NCI-H2227 (cell line): ENCODE results near the gene PPFIBP2.
A peak's percentile ranks its signal among the peaks of the same experiment; 100 is the strongest.

Experiments used
- DNase-seq: peaks from one replicate; lab custom pipeline; 2025; ENCODE audit not compliant: unreplicated experiment; lab: John Stamatoyannopoulos, UW

Gene PPFIBP2

DNA sequence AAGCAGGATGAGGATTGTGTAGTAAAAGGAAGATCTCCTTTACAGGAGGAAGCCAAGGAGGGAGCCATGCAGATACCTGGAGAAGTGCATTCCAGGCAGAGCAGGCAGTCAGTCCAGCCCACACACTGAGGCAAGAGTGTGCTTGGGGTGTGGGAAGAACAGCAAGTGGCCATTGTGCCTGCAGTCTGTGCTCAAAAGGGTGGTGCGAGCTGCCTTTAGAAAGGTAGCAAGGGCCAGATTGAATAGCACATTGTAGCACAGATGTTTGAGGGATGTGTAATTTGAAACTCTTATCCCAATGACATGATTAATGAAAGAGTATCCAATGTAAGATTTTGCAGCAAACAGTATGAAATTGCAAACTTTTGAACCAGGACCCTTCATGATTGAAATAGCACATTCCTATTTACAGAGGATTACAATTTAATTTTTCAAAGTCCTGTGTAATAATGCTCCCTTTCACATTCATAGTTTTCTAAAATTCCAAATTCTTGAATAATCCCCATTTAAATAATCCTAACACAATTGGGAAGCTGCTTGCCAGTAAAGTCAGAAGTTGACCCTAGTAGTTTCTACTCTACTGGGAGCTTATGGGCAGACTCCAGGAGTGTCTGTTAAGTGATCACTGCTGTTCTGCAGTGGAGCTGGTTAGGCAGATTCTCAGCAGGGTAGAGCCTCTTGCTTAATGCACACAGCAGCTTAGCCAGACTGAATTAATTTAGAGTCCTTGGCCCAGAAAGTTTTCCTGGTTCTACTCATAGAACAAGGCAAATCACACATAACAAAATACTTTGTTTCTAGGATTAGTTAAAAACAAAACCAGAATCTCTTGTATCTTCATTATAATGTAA, 81.4 kb downstream of the PPFIBP2 start:
- DNase-seq, result no peak

DNA sequence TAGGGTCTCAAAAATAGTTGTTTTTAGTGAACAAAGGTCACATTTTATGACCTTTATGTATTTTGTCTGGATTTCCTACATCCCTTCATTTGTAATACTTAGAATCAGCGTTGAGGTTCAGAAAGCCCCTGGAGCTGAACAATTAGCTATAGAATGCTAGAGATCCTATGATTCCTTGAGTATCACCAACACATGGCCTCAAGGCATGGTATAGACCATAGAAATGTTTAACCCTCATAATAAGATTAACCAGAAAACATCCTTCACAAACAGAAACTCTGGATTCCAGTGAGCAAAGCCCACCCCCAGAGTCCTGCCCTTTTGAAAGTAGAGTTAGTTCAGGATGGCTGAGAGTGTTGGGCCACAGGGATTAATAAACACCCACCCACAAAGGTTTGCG, 82.2 kb downstream of the PPFIBP2 start:
- DNase-seq, result no peak

- no peak for DNase-seq
These were observed 83.2 kb downstream of the PPFIBP2 start for GRCh38 chr11:7596975-7597391.

DNA sequence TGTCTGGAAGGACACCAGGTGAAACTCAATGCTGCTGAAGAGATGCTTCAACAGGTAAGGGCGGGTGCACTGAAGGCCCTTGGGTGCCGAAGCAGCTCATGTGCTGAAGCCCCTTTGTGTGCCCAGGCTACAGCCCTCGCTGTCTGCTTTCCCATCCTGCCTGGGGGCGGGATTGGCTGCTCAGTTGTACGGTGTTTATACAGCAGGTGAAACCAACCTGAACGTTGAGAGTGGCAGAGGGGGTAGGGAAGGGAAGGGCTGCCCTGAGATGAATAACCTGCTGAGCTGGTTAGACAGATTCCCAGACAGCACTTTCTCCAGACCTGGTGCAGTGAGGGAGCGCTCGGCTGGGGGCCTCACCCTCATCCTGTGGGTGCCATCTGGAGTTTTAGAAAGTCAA, 83.8 kb downstream of the PPFIBP2 start:
- DNase-seq, result no peak

- DNase-seq, result no peak
These were observed 85.4 kb downstream of the PPFIBP2 start for GRCh38 chr11:7599209-7599608.

DNA sequence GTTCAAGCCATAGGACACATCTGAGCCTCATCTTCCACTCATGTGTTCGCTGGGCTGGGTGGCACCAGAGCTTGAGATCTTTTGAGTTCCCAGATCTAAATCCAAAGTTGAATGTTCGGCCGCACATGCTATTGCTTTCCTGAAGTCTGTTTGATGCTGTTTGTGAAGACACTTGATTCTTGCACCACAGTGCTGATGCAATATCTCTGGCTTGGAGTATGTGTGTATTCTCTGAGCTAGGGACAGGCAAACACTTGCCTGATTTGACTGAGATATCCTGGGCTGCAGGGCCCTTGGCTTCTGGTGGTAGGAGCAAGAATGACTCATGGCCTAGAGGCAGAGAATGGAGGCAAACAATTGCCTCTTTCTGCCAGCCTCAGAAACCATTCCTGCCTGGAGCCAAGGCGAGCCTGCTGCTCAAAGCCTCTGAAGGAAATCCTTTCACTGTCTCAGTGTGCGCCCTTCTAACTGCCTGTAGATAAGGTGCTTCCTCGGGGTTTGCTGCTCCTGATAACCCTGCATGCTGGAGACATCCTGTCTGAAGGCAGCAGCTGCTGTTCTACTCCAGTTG, 86.5 kb downstream of the PPFIBP2 start:
- no peak for DNase-seq

DNA sequence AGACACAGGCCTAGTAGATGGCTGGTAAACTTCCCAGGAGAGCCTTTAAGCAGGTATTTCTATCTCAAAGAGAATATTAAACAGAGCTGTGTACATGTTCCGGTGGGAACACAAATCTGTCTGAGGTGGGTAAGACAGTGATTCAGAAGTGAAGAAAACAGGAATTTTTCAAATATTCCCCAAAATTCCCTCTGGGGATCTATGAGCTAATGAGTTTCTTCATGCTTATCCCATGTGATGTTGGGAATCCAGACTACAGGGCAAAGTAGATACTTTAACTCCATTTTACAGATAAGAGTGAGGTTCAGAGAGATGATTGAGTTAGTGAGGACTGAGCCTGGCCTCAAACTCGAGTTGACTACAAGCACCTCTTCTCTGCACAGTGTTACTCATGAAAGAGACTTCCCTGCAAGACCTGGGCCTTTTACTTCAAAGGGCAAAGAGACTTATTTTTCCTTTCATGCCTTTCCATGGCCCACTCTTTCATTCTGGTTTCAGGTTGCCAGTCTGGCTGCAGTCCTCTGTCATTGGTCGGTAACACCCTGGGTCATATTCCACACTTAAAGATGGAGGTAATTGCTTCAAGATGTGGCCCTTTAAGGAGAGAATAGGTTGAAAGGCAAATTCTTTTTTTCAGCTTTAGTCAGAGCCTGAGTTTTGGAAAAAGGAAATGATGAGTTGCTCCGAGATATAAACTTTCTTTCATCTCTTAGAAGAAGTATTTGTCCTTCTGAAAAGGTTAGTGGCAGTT, 89.4 kb downstream of the PPFIBP2 start:
- DNase-seq, result no peak

DNA sequence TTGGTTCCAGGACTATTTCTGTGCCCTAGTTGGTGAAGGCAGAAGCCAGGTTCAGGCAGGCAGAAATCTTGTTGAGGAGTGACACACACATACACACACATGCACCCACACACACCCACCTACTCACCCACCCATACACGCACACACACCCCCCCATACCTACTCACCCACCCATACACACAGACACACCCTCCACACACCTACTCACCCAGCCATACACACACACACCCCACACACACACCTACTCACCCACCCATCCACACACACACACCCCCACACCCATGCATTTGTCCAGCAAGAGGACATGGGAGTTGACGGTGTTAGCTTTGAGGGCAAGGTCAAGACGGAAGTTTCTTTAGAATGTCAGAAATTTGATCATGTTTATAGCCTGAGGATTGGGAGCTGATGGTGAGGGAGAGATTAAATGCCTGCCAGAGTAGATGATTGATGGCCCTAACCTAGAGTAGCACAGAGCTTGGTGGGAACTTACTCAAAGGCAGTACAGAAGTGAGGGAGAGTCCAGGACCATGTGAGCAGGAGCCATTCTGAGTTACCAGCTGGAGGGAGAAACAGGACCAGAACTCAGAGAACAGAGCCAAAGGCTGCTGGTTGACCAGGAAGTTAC, 90.6 kb downstream of the PPFIBP2 start:
- DNase-seq, result no peak

GRCh38 chr11:7605186-7605943, 91.6 kb downstream of the PPFIBP2 start:
- no peak for DNase-seq

GRCh38 chr11:7606496-7606895, 92.7 kb downstream of the PPFIBP2 start:
- DNase-seq, result no peak

DNA sequence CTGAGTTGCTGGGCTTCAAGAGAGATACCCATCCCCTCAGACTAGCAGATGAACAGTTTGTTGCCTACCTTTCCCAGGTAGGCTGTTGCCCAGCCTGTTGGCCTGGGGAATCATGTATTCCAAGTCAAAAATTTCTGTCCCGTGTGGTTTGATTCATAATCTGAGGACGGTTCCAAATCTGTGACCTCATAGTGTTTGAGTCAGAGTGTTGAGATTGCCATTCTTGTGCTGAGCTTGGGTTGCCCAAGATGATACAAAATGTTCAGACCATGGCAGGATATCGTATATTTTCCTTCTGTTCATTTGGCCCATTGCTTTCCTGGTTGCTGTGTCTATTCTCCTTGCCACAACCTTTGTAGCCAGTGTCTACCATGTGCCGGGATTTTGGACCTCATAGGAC, 95.2 kb downstream of the PPFIBP2 start:
- no peak for DNase-seq

- no peak for DNase-seq
These were observed 95.7 kb downstream of the PPFIBP2 start for GRCh38 chr11:7609521-7609920.

- no peak for DNase-seq
These were observed 96.6 kb downstream of the PPFIBP2 start for GRCh38 chr11:7610393-7610792.

DNA sequence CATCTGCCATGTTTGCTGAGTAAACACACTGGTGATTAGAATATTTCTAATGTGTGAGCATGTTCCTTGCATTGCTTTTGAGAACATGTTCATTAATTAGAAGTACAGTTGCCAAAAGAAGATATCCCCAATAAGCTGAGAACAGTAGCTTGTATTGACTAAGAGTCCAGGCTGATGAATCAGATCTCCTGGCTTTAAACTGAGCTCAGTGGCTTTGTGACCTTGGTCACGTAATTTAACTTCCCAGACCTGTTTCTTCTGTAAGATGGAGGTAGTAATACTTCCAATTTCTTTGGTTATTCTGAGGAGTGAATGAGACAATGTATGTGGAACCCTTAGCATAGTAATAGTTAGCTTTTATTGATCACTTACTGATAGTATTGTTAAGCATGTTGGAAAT, 97.6 kb downstream of the PPFIBP2 start:
- no peak for DNase-seq

DNA sequence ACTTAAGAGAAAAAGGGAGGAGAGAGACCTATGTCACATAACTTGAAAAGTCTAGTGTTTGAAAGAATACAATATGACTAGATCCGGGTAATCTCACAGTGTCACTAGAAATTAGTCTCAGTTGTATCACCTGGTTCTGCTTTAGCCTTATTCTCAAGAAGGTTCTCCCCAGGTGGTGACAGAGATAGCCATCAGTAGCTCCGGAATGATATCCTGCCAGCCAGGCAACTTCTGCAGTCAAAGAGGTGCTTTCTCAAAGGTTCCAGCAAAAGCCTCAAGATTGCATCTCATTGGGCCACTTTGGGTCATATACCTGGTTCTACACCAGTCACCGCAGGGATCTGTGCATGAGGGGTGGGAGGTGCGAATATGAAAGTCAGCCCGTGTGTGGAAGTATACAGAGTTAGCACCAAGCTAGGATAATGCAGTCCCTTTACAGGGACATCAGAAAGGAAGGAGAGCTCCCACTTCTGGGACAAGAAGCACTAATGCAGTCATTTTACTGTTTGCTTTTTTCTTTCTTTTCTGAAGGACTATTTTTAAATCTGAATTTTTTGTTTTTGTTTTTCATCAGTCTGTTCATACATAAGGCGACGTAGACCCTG, 98.4 kb downstream of the PPFIBP2 start:
- no peak for DNase-seq

DNA sequence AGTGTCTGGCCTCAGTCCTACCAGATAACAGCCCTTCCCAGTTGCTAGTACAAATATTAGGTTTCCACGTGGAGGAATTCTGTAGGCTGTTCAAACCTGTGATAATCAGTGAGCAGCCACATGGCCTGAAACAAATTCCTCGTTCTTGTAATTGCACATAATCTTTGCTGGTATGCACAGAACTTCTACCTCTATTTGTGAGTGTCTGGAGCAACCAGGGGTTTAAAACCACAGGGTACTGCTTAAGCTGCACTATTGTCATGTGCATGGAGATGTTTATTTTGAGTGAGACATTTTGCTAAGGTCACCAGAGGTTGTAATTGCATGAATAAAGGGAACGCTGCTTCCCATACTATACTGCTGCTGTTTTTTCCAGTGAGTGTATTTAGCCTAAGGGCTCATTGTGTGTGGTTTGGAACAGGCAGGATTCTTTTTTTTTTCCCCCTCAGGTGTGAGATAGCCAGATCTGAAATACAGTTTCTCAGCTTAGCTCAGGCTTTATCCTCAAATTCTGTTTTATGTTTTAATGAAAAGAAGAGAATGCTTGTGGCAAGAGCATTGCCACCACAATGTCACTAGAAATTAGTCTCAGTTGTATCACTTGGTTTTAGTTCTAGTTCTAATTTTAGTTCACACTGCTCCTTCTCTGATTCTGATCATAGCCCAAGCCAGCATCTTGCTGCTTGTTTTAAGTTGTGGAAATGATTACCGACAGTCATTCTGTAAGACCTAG, 99.0 kb downstream of the PPFIBP2 start:
- peak; percentile 21 for DNase-seq

GRCh38 chr11:7613394-7613720, 99.6 kb downstream of the PPFIBP2 start:
- no peak for DNase-seq

GRCh38 chr11:7614656-7615055, 100.9 kb downstream of the PPFIBP2 start:
- DNase-seq, result no peak

- DNase-seq, result no peak
These were observed 103.2 kb downstream of the PPFIBP2 start for GRCh38 chr11:7617032-7617431.

DNA sequence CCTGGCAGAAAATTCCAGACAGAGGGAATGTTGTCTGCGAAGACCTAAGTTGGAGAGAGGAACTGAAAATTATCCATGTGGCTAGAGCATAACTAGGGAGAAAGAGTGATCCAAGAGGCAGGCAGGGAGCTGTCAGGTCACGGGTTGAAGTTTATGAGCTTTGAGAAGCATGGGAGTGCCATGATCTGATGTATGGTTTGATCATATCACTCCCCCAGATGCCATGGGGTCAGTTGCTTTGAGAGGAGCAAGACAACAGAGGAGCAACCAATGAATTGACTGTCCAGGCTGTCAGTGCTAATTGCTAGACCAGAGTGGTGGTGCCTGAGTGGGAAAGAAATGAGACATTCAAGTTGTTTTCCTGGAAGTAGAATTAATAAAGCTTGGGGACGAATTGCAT, 105.5 kb downstream of the PPFIBP2 start:
- DNase-seq, result no peak
